NCI-H2227 (cell line): Measurements from ENCODE around the gene METTL8.
A peak's percentile ranks its signal among the peaks of the same experiment; 100 is the strongest.

Experiments used
- DNase-seq: peaks from one replicate; lab custom pipeline; 2025; ENCODE audit not compliant: unreplicated experiment; lab: John Stamatoyannopoulos, UW

METTL8 gene

DNA sequence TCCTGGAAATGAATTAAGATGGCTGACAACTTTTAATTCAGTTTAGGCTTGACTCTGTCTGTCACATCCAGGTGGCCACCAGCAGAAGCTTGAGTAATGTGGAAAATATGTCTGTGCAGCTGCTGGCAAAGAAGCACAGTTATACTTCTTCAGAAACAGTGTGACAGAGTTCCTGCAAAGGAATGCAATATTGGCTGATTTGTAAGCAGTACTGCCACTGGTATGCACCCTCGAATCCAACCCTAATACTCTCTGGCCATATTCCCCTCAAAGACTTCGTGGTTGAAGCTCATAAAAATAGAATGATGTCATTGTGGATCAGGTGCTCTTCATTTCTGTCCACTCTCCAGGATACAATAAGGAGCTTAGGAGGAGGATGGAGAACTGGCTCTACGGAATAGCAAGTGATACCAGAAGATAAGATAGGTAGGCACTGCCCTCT, 86.2 kb downstream of the METTL8 start:
- no peak for DNase-seq

GRCh38 chr2:171346723-171347557, 86.8 kb downstream of the METTL8 start:
- DNase-seq = no peak

DNA sequence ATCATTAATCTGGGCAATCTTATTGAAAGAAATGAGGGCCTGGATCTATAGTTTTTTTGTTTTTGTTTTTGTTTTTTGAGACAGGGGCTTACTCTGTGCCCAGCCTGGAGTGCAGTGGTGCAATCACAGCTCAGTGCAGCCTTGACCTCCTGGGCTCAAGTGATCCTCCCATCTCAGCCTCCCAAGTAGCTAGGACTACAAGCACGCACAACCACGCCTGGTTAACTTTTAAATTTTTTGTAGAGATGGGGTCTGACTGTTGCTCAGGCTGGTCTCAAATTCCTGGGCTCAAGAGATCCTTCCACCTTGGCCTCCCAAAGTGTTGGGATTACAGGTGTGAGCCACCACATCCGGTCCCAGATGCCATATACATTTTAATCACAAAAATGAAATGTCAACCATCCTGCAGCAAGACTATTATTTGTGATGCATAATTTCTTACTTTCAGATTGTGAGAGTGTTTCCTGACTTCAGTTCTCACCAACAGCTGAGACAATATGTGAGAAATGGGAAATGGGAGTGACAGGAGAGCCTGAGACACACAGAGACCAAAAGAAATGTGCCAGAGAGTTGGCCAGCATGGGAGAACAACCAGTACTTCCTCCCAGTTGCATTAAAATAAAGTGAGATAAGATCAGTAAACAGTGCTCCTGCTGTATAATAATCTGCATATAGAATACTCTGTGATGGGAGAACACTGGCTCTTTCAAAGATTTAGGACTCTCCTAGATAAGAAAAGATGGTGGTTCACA, 87.6 kb downstream of the METTL8 start:
- no peak for DNase-seq

GRCh38 chr2:171344182-171344581, 89.6 kb downstream of the METTL8 start:
- no peak for DNase-seq

- DNase-seq = peak; percentile 26
These were observed 91.8 kb downstream of the METTL8 start for GRCh38 chr2:171342067-171342413.

GRCh38 chr2:171341394-171342066, 92.3 kb downstream of the METTL8 start:
- DNase-seq = peak; percentile 40

- no peak for DNase-seq
These were observed 98.8 kb downstream of the METTL8 start for GRCh38 chr2:171334946-171335345.

- no peak for DNase-seq
These were observed 99.6 kb downstream of the METTL8 start for GRCh38 chr2:171334171-171334570.

DNA sequence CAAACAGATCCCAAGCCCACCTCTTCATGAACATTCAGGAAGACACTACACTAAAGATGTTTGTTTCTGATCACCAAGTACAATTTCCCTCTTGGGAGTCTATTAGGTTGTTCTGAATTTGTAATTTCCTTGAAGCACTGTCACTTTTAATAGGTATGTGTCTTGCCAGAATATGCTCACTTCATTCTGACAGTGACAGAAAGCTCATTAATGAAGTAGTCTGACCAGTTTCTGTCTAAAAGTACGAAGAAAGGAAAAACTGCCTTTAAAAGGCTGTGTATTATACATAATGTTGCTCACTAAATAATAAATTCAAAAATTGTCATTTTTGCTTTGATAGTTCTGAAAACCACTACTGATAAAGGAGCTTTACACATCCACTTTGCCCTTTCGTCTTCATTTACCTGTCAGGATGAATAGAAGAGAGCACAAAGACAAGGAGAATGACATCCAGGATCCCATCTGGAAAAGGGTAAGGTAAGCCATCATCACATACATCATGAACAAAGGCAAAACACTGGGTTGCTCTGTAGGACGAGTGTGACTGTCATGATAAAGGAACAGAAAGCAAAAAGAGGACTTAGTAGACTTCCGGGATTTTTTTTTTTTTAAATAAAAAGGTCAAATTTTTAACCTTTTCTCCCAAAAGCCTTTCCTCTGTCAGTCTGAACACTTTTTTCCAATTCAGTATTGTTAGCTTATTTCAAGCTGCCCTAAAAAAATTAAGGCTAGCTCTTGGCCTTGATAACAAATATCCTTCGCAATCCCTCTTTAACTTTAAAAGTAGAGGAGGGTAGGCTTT, 103.4 kb downstream of the METTL8 start:
- DNase-seq = no peak

- no peak for DNase-seq
These were observed 106.7 kb downstream of the METTL8 start for GRCh38 chr2:171327043-171327496.

DNA sequence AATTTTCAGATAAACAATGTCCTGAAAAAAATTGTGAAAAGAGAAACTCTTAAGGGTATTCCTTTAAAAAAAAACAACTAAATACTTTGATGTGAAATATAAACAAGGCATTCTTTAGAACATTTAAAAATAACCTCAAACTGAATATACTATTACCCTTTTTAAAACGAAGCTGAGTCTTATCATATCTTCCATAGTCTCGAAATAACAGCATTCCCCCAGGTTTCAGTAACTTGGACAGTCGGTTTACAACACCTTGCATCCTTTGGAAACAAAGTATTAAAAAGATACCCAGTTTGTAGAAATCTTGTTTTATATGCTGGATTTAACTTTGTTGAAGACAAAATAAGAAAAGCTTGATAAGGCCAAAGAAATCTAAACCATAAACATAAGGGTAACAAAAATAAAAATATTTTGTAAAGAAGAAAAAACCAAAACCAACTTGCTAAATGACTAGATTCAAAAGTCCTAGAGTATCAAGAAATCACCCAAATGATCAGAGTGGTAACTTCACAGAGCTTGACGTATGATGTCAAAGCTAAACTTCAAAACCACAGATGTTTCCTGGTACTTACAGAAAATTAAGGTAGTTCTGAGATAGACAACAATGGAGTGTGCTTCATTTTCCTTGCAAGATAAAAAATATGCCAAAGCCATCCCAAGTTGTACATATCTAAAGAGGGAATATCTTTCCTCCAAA, 107.8 kb downstream of the METTL8 start:
- no peak for DNase-seq

- DNase-seq = no peak
These were observed 109.7 kb downstream of the METTL8 start for GRCh38 chr2:171323971-171324528.

DNA sequence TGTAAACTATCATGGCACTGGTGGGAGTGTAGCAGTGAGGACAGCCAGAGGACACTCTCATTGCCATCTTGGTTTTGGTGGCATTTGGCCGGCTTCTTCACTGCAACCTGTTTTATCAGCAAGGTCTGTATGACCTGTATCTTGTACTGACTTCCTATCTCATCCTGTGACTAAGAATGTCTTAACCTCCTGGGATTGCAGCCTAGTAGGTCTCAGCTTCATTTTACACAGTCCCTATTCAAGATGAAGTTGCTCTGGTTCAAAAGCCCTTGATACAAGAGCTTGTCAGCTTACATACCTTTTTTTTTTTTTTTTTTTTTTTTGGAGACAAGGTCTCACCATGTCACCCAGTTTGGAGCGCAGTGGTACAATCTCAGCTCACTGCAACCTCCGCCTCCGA, 110.9 kb downstream of the METTL8 start:
- no peak for DNase-seq

DNA sequence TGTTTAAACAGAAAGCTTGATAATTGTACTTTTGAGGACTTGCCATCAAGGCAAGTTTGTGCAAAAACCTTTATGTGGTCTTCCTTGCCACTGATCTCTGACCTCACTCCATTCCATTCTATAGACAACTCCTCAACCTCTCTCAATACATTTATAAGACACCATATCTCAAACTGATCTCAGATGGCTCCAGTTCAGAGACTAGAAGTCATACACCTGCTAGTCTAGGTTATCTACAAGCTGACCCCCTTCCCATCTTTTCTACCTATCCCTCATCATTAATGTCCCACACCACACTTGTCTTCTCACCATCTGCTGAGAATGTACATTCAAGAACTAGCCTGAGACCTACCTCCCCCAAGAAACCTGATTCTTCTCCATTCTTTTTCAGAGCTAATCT, 113.1 kb downstream of the METTL8 start:
- no peak for DNase-seq

DNA sequence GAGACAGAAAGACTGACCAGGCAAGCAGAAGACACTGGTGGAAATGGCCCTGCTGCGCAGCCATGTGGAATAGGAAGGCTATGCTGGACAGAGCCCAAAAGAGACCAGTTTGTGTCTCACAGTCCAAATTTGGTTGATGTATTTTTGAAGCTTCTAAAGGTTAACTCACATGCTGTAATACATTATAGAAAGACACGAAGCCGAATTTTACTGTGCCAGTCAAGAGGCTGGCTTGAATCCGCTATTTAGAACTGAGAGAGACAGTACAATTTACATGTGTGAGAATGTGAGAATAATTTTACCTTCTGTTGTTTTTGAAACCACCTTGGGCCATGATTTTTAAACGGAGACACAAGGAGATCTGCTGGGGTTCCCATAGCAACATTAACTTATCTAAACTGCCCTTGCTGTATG, 113.6 kb downstream of the METTL8 start:
- DNase-seq = no peak

DNA sequence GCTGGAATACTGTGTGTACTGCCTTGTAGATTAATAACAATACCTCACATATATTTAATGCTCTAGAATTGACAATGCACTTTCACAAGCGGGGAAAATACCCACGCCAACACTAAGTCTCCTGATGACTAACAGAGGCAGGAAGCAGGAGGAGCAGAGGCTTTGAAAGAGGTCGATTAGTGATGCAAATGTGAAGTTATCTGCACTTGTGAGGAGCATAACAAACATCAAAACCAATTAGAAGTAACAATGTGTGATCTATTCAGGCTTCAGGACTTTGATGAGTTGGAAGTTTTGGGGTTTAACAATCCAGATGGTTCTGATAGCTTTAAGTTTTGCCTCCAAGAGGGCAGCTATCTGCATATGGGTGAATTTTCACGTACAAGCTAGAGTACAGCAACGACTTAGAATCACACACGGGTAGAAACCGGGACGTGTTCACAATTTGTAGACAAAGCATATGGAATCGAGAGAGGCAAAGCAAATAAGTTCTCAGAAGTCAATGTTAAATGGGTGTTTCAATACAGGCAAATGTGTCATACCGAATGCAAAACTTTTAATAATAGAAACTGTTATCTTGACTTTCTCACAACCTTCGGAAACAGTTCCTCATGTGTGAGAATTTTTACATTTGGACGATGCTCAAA, 114.5 kb downstream of the METTL8 start:
- no peak for DNase-seq

- peak; percentile 55 for DNase-seq
These were observed 115.3 kb downstream of the METTL8 start for GRCh38 chr2:171318463-171318934.

GRCh38 chr2:171317492-171318125, 116.2 kb downstream of the METTL8 start:
- no peak for DNase-seq
